Measurements from ENCODE around the gene HDAC11. TPM values are rescaled to one million over a fixed set of nuclear protein-coding genes. Genes with fewer than 3 reads are reported as not detected.

Gene HDAC11
- total RNA-seq, 1 experiment from 2014 or later, result 1.0 TPM

DNA sequence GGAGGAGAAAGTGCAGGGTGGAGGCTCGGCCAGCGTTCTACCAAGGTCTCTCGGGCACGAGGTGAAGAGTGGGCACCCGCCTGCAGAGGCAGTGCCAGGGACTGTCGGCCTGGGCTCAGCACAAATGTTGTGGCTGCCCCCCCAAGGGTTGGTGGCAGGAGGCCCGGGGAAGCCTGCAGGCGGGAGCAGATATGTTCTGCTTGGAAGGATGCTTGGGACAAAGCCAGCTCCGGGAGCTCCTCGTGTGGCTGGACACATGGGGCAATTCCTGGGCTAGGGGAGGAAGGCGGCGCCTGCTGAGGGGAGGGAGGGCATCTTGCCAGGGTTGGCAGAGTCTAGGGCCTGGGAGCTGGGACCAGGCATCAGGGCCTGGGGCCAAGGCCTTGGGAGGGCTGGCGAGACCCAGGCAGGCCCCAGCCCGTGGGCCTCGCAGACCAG is 38.4 kb downstream of the HDAC11 start:
- no peak overlapping the region for H3K4me3 ChIP-seq (ENCODE audit: low read depth, low read length, poor library complexity, severe bottlenecking)
- TF ChIP-seq, protein P1, sequence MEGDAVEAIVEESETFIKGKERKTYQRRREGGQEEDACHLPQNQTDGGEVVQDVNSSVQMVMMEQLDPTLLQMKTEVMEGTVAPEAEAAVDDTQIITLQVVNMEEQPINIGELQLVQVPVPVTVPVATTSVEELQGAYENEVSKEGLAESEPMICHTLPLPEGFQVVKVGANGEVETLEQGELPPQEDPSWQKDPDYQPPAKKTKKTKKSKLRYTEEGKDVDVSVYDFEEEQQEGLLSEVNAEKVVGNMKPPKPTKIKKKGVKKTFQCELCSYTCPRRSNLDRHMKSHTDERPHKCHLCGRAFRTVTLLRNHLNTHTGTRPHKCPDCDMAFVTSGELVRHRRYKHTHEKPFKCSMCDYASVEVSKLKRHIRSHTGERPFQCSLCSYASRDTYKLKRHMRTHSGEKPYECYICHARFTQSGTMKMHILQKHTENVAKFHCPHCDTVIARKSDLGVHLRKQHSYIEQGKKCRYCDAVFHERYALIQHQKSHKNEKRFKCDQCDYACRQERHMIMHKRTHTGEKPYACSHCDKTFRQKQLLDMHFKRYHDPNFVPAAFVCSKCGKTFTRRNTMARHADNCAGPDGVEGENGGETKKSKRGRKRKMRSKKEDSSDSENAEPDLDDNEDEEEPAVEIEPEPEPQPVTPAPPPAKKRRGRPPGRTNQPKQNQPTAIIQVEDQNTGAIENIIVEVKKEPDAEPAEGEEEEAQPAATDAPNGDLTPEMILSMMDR (conservative IDR thresholded peaks at IDR 0.05; ENCODE audit: low read depth, low read length), result no peak
- TF ChIP-seq EZH2 (IDR thresholded peaks at IDR 0.05; ENCODE audit: borderline replicate concordance, low read depth, low read length, poor library complexity, severe bottlenecking), result no peak
- ChIA-PET POLR2A (ENCODE audit: low non-redundant PET) (no interaction called here), CTCF (no interaction called here)
- no TSS peak for BruUV-seq (replicated peaks)
- H3K27ac ChIP-seq (ENCODE audit: low read depth, low read length, poor library complexity, severe bottlenecking), result no peak overlapping the region
- H3K4me1 ChIP-seq (ENCODE audit: insufficient read depth, low read length, poor library complexity, severe bottlenecking), result no peaks in the 10 kb centered on the region
- H3K27me3 ChIP-seq (replicated peaks; ENCODE audit: insufficient read depth, low read depth, low read length, poor library complexity), result no peaks in the 10 kb centered on the region
- intact Hi-C loops (cut with micrococcal nuclease; ENCODE audit: unreplicated experiment), result no loop called here
- no peaks in the 10 kb centered on the region for H3K9me3 ChIP-seq (ENCODE audit: low read depth, low read length, poor library complexity, severe bottlenecking)
- DNase-seq (ENCODE audit: low spot score), result no peak
- no peaks in the 10 kb centered on the region for H3K36me3 ChIP-seq (ENCODE audit: insufficient read depth, low read length, poor library complexity, severe bottlenecking)

DNA sequence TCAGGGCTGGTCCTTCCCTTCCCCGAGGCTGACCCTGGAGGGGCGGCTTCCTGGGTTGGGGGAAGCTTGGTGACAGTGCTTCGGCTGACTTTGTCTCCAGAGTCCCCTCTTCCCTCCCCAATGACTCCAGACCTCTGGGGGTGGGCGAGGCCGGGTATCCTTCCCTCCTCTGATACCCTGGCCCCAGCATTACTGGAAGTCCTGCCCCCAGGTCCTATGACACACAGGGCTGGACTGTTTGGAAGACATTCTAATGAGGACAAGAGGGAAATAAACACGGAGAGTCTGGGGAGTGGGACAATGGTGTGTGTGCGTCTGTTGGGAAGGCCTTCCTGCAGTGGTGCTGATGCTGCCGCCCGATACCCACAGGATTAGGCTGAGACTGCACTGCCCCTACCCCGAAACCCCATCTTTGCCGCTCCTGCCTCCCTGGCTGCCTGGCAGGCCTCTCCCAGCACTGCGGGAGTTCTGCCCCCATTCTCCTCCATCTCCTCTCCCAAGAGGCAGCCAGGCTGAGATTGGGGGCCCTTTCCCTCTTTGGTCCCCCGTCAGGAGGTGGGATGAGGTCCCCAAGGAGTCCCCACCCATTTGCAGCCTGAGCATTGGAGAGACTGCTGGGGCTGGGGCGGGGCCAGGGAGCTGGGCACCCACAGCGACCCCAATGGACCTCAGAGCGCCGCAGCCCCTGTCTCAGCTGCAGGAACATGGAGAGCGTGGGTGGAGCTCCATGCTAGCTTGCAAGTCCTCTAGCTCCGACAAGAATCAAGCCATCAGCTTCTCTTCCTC is 39.1 kb downstream of the HDAC11 start:
- H3K4me1 ChIP-seq (ENCODE audit: insufficient read depth, low read length, poor library complexity, severe bottlenecking), result no peaks in the 10 kb centered on the region
- H3K36me3 ChIP-seq (ENCODE audit: insufficient read depth, low read length, poor library complexity, severe bottlenecking), result no peaks in the 10 kb centered on the region
- intact Hi-C loops (cut with micrococcal nuclease; ENCODE audit: unreplicated experiment), result no loop called here
- no peak for DNase-seq (ENCODE audit: low spot score)
- H3K27ac ChIP-seq (ENCODE audit: low read depth, low read length, poor library complexity, severe bottlenecking), result no peak overlapping the region
- POLR2A ChIA-PET (ENCODE audit: low non-redundant PET), result no interaction called here
- no TSS peak for BruUV-seq (replicated peaks)
- CTCF ChIA-PET, result no interaction called here
- H3K27me3 ChIP-seq (replicated peaks; ENCODE audit: insufficient read depth, low read depth, low read length, poor library complexity), result no peaks in the 10 kb centered on the region
- TF ChIP-seq EZH2 (IDR thresholded peaks at IDR 0.05; ENCODE audit: borderline replicate concordance, low read depth, low read length, poor library complexity, severe bottlenecking), result no peak
- TF ChIP-seq, protein P1 (conservative IDR thresholded peaks at IDR 0.05; ENCODE audit: low read depth, low read length), result no peak
- no peaks in the 10 kb centered on the region for H3K9me3 ChIP-seq (ENCODE audit: low read depth, low read length, poor library complexity, severe bottlenecking)
- no peak overlapping the region for H3K4me3 ChIP-seq (ENCODE audit: low read depth, low read length, poor library complexity, severe bottlenecking)

DNA sequence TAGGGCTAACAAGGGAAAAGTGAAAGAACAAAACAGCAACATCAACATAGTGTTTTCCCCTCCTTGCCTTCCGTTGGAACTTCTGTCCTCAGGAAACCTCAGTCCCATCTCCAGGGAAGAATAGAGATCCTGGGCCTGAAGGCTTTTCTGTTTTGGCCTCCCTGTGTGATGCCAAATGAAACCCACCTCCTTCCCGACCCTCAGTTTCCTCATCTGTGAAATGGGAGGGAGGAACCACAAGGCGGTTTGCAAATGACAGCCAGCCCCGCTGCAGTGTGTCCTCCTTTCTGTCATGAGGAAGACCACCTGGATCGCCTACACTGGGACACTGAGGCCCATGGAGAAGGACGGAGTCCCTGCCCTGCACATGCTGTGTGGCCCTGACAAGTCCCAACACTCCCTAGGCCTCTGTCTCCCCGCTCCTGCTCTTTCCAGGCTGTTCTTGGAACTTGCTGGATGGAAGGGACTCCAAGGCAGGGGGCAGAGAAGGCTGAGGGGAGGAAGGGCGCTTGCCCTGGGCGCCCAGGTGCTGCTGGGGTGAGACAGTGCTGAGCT is 40.3 kb downstream of the HDAC11 start:
- TF ChIP-seq, protein P1 (conservative IDR thresholded peaks at IDR 0.05; ENCODE audit: low read depth, low read length), result no peak
- no peak for TF ChIP-seq EZH2 (IDR thresholded peaks at IDR 0.05; ENCODE audit: borderline replicate concordance, low read depth, low read length, poor library complexity, severe bottlenecking)
- no peak overlapping the region for H3K27ac ChIP-seq (ENCODE audit: low read depth, low read length, poor library complexity, severe bottlenecking)
- no peaks in the 10 kb centered on the region for H3K36me3 ChIP-seq (ENCODE audit: insufficient read depth, low read length, poor library complexity, severe bottlenecking)
- DNase-seq (ENCODE audit: low spot score), result no peak
- H3K4me3 ChIP-seq (ENCODE audit: low read depth, low read length, poor library complexity, severe bottlenecking), result no peak overlapping the region
- no peaks in the 10 kb centered on the region for H3K9me3 ChIP-seq (ENCODE audit: low read depth, low read length, poor library complexity, severe bottlenecking)
- POLR2A ChIA-PET (ENCODE audit: low non-redundant PET), result no interaction called here
- intact Hi-C loops (cut with micrococcal nuclease; ENCODE audit: unreplicated experiment), result no loop called here
- CTCF ChIA-PET, result no interaction called here
- H3K27me3 ChIP-seq (replicated peaks; ENCODE audit: insufficient read depth, low read depth, low read length, poor library complexity), result no peaks in the 10 kb centered on the region
- no TSS peak for BruUV-seq (replicated peaks)
- peaks cover 6% of the 10 kb centered on the region for H3K4me1 ChIP-seq (ENCODE audit: insufficient read depth, low read length, poor library complexity, severe bottlenecking)
